ENCODE results near the gene ZNF350. TPM values are rescaled to one million over a fixed set of nuclear protein-coding genes. Genes with fewer than 3 reads are reported as not detected.

Gene ZNF350
- total RNA-seq, 4 donors from 2014 or later = 7.8 to 30.3 (median 14.5) TPM

GRCh38 chr19:51921949-51922348 is 64.7 kb downstream of the ZNF350 start:
- WGBS, 2 donors (ENCODE audit: low coverage in 1 of 2) = 93 to 95% methylated on average over 5 to 8 of the region's 8 CpGs
- no peak for DNase-seq
- intact Hi-C loops (cut with DNase I; ENCODE audit: low total_unique reads) = no loop called here
- Histone ChIP-seq H3K36me3 (no peaks in the 10 kb centered on the region), H3K4me1 (peaks cover 0 to 4% (median 2%) of the 10 kb centered on the region in 4 donors), H3K9me3 (peaks cover 58 to 59% of the 10 kb centered on the region in 2 donors), H3K4me3 (no peak overlapping the region), H3K27me3 (no peaks in the 10 kb centered on the region), H3K27ac (no peak overlapping the region)
- TF ChIP-seq POLR2A (IDR thresholded peaks at IDR 0.05) (no peak), CTCF (IDR thresholded peaks at IDR 0.05) (no peak), POLR2AphosphoS5 (IDR thresholded peaks at IDR 0.05) (no peak), EP300 (IDR thresholded peaks at IDR 0.05; ENCODE audit: low read depth) (no peak)
- in situ Hi-C loops (cut with MboI; ENCODE audit: low pct_ligation_motif_present in 1 of 4, low pct_unique_long_range_greater_than_20kb in 1 of 4, low sequenced_read_pairs in 3 of 4) = no loop called here

- no peak for DNase-seq
- in situ Hi-C loops (cut with MboI; ENCODE audit: low pct_ligation_motif_present in 1 of 4, low pct_unique_long_range_greater_than_20kb in 1 of 4, low sequenced_read_pairs in 3 of 4) (no loop called here), intact Hi-C loops (cut with DNase I; ENCODE audit: low total_unique reads) (no loop called here)
- WGBS, 2 donors (ENCODE audit: low coverage in 1 of 2) = 86% methylated on average over 3 of the region's 3 CpGs; no CpG with 5 or more reads in 1 of the 2 donors
- H3K9me3 ChIP-seq = peaks cover 80 to 82% of the 10 kb centered on the region in 2 donors
- H3K36me3 ChIP-seq = no peaks in the 10 kb centered on the region
- no peak overlapping the region for H3K27ac ChIP-seq
- no peak overlapping the region for H3K4me3 ChIP-seq
- no peaks in the 10 kb centered on the region for H3K4me1 ChIP-seq
- H3K27me3 ChIP-seq = no peaks in the 10 kb centered on the region
- TF ChIP-seq EP300 (IDR thresholded peaks at IDR 0.05; ENCODE audit: low read depth) (no peak), POLR2AphosphoS5 (IDR thresholded peaks at IDR 0.05) (no peak), POLR2A (IDR thresholded peaks at IDR 0.05) (no peak), CTCF (IDR thresholded peaks at IDR 0.05) (no peak)
Observed at GRCh38 chr19:51919606-51920005, 67.0 kb downstream of the ZNF350 start.

GRCh38 chr19:51916167-51916566 is 70.5 kb downstream of the ZNF350 start:
- 91% methylated on average over 1 of the region's 1 CpG; no CpG with 5 or more reads in 1 of the 2 donors for WGBS, 2 donors (ENCODE audit: low coverage in 1 of 2)
- H3K9me3 ChIP-seq = peaks cover 65 to 73% of the 10 kb centered on the region in 2 donors
- in situ Hi-C loops (cut with MboI; ENCODE audit: low pct_ligation_motif_present in 1 of 4, low pct_unique_long_range_greater_than_20kb in 1 of 4, low sequenced_read_pairs in 3 of 4) = no loop called here

GRCh38 chr19:51915324-51915867 is 71.2 kb downstream of the ZNF350 start:
- in situ Hi-C loops (cut with MboI; ENCODE audit: low pct_ligation_motif_present in 1 of 4, low pct_unique_long_range_greater_than_20kb in 1 of 4, low sequenced_read_pairs in 3 of 4) = no loop called here
- Histone ChIP-seq H3K4me3 (no peak overlapping the region), H3K36me3 (no peaks in the 10 kb centered on the region), H3K27ac (no peak overlapping the region), H3K9me3 (peaks cover 62 to 65% of the 10 kb centered on the region in 2 donors), H3K4me1 (no peaks in the 10 kb centered on the region), H3K27me3 (no peaks in the 10 kb centered on the region)
- TF ChIP-seq POLR2AphosphoS5 (IDR thresholded peaks at IDR 0.05) = no peak
- no peak for TF ChIP-seq CTCF (IDR thresholded peaks at IDR 0.05)
- no peak for TF ChIP-seq POLR2A (IDR thresholded peaks at IDR 0.05)
- no peak for TF ChIP-seq EP300 (IDR thresholded peaks at IDR 0.05; ENCODE audit: low read depth)
- DNase-seq = no peak
- WGBS, 2 donors (ENCODE audit: low coverage in 1 of 2) = 64 to 79% methylated on average over 5 of the region's 5 CpGs
- intact Hi-C loops (cut with DNase I; ENCODE audit: low total_unique reads) = no loop called here

More at GRCh38 chr19:51916167-51916566, 70.5 kb downstream of the ZNF350 start:
- intact Hi-C loops (cut with DNase I; ENCODE audit: low total_unique reads) = no loop called here
- Histone ChIP-seq H3K4me3 (no peak overlapping the region), H3K36me3 (no peaks in the 10 kb centered on the region), H3K27ac (no peak overlapping the region), H3K4me1 (no peaks in the 10 kb centered on the region), H3K27me3 (no peaks in the 10 kb centered on the region)
- TF ChIP-seq CTCF (IDR thresholded peaks at IDR 0.05) (no peak), POLR2A (IDR thresholded peaks at IDR 0.05) (no peak)
- DNase-seq = no peak

Other genes with a start within 250 kb of the ZNF350 start
- gene FPR1, start 235.0 kb downstream of the ZNF350 start, total RNA-seq = 1 to 10 TPM in 2 of 4 donors, not detected in 2; 1.5 to 4.4 TPM
- gene FPR2, start 225.7 kb downstream of the ZNF350 start, total RNA-seq = not detected
- 1 to 10 TPM in 2 of 4 donors, not detected in 2; 3.4 to 4.8 TPM for gene FPR3, start 191.7 kb downstream of the ZNF350 start, total RNA-seq
- gene ZNF577, start 98.9 kb downstream of the ZNF350 start, total RNA-seq = 10 to 100 TPM; 10.5 to 26.4 (median 11.7) TPM
- gene ZNF649, start 81.8 kb downstream of the ZNF350 start, total RNA-seq = 10 to 100 TPM in 2 of 4 donors, 1 to 10 TPM in 2; 8.6 to 19.5 (median 10.1) TPM
- gene ZNF613, start 59.4 kb downstream of the ZNF350 start, total RNA-seq = 10 to 100 TPM in 2 of 4 donors, 1 to 10 TPM in 2; 6.0 to 62.8 (median 15.8) TPM
- 10 to 100 TPM in 3 of 4 donors, 1 to 10 TPM in 1; 3.6 to 23.9 (median 14.4) TPM for gene ZNF615, start 21.4 kb upstream of the ZNF350 start, total RNA-seq
- gene ZNF614, start 41.5 kb upstream of the ZNF350 start, total RNA-seq = 10 to 100 TPM in 1 of 4 donors, 1 to 10 TPM in 2, under 1 TPM in 1; 0.37 to 57.3 (median 4.7) TPM
- 10 to 100 TPM in 2 of 4 donors, 1 to 10 TPM in 2; 8.0 to 16.1 (median 10.1) TPM for gene ZNF432, start 62.0 kb upstream of the ZNF350 start, total RNA-seq
- gene ZNF841, start 108.9 kb upstream of the ZNF350 start, total RNA-seq = 10 to 100 TPM; 15.7 to 23.7 (median 21.1) TPM
- gene ZNF616, start 153.1 kb upstream of the ZNF350 start, total RNA-seq = 1 to 10 TPM; 2.2 to 8.4 (median 7.2) TPM
- gene ZNF836, start 184.8 kb upstream of the ZNF350 start, total RNA-seq = 10 to 100 TPM in 2 of 4 donors, 1 to 10 TPM in 2; 5.6 to 17.8 (median 8.7) TPM
- gene PPP2R1A, start 203.2 kb upstream of the ZNF350 start, total RNA-seq = 100 to 1,000 TPM; 179 to 315 (median 227) TPM